ENCODE measurements around the gene STK32C. TPM values are rescaled to one million over a fixed set of nuclear protein-coding genes. Genes with fewer than 3 reads are reported as not detected.

The STK32C gene
- total RNA-seq, 1 donor, result 6.7 TPM

- TF ChIP-seq, protein P1, sequence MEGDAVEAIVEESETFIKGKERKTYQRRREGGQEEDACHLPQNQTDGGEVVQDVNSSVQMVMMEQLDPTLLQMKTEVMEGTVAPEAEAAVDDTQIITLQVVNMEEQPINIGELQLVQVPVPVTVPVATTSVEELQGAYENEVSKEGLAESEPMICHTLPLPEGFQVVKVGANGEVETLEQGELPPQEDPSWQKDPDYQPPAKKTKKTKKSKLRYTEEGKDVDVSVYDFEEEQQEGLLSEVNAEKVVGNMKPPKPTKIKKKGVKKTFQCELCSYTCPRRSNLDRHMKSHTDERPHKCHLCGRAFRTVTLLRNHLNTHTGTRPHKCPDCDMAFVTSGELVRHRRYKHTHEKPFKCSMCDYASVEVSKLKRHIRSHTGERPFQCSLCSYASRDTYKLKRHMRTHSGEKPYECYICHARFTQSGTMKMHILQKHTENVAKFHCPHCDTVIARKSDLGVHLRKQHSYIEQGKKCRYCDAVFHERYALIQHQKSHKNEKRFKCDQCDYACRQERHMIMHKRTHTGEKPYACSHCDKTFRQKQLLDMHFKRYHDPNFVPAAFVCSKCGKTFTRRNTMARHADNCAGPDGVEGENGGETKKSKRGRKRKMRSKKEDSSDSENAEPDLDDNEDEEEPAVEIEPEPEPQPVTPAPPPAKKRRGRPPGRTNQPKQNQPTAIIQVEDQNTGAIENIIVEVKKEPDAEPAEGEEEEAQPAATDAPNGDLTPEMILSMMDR (IDR thresholded peaks at IDR 0.05; ENCODE audit: insufficient read depth, low read length), result no peak
- no peak overlapping the region for H3K4me3 ChIP-seq (ENCODE audit: low read depth, low read length)
- DNase-seq (ENCODE audit: low read depth), result no peak
Observed at GRCh38 chr10:132182591-132182990, 125.2 kb downstream of the STK32C start.

DNA sequence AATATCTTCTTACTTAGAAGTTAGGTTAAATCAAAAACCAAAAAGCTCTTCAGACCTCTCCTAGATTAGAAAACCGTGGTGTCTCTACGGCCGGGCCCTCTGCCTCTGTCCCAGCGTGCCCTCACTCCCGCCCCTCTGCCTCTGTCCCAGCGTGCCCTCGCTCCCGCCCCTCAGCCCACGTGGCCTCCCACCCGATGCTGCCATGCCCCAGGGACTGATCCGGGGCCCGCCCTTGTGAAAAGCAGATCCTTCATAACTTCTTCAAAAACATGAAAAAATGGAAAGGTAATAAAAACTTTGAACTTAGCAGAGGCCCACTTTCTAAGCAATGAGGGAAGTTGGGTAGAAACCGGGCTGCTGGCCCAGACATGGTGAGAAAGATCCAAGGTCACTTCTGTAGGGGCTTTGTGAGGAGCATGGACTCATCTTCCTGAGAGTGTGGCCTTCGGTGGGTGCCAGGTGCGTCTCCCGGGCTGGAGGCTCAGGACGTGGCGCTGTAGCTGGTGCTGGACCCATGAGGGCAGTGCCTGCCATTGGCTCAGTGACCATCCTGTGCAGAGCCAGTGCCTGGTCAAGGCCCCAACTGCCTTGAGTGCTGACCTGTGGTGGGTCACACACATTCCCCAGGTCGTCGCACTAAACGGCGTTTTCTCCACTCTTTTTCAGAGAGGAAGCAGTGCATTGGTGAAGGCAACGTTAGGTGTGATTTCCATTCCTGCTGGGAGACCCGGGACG is 125.9 kb downstream of the STK32C start:
- TF ChIP-seq, protein P1 (IDR thresholded peaks at IDR 0.05; ENCODE audit: insufficient read depth, low read length), result no peak
- H3K4me3 ChIP-seq (ENCODE audit: low read depth, low read length), result no peak overlapping the region
- DNase-seq (ENCODE audit: low read depth), result no peak

DNA sequence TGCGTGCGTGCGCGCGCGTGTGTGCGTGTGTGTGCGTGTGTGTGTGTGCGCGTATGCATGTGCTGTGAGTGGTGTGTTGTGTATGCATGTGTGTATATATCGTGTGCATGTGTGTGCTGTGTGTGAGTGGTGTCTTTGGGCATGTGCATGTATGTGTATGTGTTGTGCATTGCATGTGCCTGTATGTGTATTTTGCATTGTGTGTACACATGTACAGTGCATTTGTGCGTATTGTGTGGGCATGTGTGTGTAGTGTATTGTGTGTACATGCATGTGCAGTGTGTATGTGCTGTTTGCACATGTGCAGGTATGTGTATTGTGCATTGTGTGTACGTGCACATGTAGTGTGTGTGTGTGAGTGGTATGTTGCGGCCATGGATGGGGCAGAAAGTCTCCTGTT is 127.0 kb downstream of the STK32C start:
- no peak for DNase-seq (ENCODE audit: low read depth)
- TF ChIP-seq, protein P1 (IDR thresholded peaks at IDR 0.05; ENCODE audit: insufficient read depth, low read length), result no peak
- no peak overlapping the region for H3K4me3 ChIP-seq (ENCODE audit: low read depth, low read length)

GRCh38 chr10:132179551-132180392 is 128.0 kb downstream of the STK32C start:
- TF ChIP-seq, protein P1 (IDR thresholded peaks at IDR 0.05; ENCODE audit: insufficient read depth, low read length), result no peak
- H3K4me3 ChIP-seq (ENCODE audit: low read depth, low read length), result no peak overlapping the region
- no peak for DNase-seq (ENCODE audit: low read depth)

GRCh38 chr10:132178672-132179545 is 128.8 kb downstream of the STK32C start:
- H3K4me3 ChIP-seq (ENCODE audit: low read depth, low read length), result no peak overlapping the region
- no peak for DNase-seq (ENCODE audit: low read depth)
- TF ChIP-seq, protein P1 (IDR thresholded peaks at IDR 0.05; ENCODE audit: insufficient read depth, low read length), result no peak

DNA sequence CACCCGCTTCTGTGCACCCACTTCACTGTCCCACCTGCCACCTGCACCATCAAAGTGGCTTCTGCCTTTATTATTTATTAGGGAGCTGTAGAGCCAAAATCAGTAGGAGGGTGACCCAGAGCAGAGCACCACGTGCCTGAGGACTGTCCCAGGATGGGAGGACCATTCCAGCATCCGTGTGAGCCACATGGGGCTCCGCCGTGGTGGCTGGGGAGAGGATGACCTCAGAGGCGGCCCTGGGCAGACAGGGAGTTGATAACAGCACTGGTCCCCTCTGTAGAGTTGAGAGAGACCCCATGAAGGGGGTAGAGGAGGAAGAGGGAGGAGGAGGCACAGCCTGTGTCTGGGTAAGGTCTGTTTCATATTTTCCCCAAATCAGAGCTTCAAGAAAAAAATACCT is 129.7 kb downstream of the STK32C start:
- DNase-seq (ENCODE audit: low read depth), result no peak
- TF ChIP-seq, protein P1 (IDR thresholded peaks at IDR 0.05; ENCODE audit: insufficient read depth, low read length), result no peak
- no peak overlapping the region for H3K4me3 ChIP-seq (ENCODE audit: low read depth, low read length)
